ENCODE results near the gene FCRL6. TPM values are rescaled to one million over a fixed set of nuclear protein-coding genes. Genes with fewer than 3 reads are reported as not detected.

The FCRL6 gene
- total RNA-seq, 1 donor from 2014 or later: not detected

DNA sequence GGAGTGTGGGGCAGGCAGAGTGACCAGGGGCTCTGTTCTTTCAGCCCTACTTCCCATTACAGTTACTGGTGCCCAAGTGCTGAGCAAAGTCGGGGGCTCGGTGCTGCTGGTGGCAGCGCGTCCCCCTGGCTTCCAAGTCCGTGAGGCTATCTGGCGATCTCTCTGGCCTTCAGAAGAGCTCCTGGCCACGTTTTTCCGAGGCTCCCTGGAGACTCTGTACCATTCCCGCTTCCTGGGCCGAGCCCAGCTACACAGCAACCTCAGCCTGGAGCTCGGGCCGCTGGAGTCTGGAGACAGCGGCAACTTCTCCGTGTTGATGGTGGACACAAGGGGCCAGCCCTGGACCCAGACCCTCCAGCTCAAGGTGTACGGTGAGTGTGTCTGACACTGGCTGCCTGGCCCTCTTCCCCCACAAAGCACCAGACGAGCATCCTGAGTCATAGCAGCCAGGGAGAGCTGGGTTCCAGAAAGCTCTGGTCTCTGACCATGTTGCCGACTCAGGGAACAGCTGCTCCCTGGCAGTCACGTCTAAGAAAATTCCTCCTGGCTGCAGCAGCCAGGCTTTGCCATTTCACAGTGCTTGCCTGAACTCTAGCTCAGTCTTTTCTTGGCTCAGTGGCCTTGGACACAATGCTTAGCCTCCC lies 27.8 kb downstream of the FCRL6 start:
- no peak for DNase-seq (ENCODE audit: low spot score in 2 of 2)
- Histone ChIP-seq H3K27me3 (no peaks in the 10 kb centered on the region), H3K27ac (peak overlapping the region in 1 of 2 donors; percentile 22), H3K36me3 (no peaks in the 10 kb centered on the region), H3K4me1 (no peaks in the 10 kb centered on the region), H3K9me3 (no peaks in the 10 kb centered on the region), H3K4me3 (no peak overlapping the region)
- intact Hi-C loops (cut with DNase I): no loop called here
- TF ChIP-seq, protein P1, sequence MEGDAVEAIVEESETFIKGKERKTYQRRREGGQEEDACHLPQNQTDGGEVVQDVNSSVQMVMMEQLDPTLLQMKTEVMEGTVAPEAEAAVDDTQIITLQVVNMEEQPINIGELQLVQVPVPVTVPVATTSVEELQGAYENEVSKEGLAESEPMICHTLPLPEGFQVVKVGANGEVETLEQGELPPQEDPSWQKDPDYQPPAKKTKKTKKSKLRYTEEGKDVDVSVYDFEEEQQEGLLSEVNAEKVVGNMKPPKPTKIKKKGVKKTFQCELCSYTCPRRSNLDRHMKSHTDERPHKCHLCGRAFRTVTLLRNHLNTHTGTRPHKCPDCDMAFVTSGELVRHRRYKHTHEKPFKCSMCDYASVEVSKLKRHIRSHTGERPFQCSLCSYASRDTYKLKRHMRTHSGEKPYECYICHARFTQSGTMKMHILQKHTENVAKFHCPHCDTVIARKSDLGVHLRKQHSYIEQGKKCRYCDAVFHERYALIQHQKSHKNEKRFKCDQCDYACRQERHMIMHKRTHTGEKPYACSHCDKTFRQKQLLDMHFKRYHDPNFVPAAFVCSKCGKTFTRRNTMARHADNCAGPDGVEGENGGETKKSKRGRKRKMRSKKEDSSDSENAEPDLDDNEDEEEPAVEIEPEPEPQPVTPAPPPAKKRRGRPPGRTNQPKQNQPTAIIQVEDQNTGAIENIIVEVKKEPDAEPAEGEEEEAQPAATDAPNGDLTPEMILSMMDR (IDR thresholded peaks at IDR 0.05): no peak

DNA sequence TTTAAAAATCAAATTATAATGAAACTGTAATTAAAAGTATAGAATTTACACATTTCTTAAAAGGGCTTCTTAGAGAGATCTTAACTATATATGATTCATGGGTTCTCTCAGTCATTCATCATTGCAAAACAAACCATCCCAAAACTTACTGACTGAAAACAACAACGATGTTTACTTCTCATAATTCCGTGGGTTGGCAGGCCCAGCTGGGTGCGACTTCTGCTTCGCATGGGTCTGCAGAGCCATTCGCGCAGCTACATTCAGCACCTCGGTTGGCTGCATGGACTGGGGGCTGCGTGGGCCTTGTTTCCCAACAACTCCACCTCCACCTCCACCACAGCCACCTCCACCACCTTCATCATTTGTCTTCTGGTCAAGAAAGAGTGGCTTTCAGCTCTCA lies 28.6 kb downstream of the FCRL6 start:
- Histone ChIP-seq H3K27ac (no peak overlapping the region), H3K4me1 (no peaks in the 10 kb centered on the region), H3K4me3 (no peak overlapping the region), H3K27me3 (no peaks in the 10 kb centered on the region), H3K36me3 (peaks cover 0 to 4% of the 10 kb centered on the region in 2 donors), H3K9me3 (no peaks in the 10 kb centered on the region)
- DNase-seq (ENCODE audit: low spot score in 2 of 2): no peak
- TF ChIP-seq, protein P1 (IDR thresholded peaks at IDR 0.05): no peak
- intact Hi-C loops (cut with DNase I): no loop called here

DNA sequence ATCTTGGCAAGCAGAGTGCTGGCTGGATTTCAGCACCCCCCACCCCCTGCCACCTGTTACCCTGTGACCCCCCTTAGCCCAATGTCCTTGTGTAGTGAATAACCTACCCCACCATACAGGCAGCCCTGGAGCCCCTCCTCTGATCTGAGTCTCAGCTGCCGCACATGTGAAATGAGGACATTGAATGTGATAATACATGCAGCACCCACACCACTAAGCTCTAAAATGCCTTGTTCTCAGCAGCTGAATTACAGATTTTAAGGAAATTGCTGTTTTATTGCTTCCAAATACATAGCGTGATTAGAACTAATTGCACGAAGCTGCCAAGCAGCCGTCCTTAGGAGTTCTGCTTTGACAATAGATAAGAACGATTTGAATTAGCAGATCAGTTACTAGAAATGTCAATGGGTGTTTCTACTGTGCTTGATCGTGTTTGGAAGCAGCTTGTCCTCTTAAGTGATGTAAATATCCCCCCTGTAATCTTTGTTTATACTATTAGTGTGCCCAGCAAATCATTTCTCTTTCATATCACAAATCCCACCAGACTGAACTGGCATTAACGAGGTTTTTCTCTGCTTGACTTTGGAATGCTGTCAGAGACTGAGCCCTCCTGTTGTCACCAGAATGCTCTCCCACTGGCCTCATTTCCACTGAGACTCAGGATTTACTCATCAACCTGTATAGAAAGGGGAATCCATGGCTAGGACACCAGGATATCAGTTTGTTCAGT lies 29.4 kb downstream of the FCRL6 start:
- H3K27me3 ChIP-seq: no peaks in the 10 kb centered on the region
- peaks cover 0 to 4% of the 10 kb centered on the region in 2 donors for H3K36me3 ChIP-seq
- H3K9me3 ChIP-seq: no peaks in the 10 kb centered on the region
- DNase-seq (ENCODE audit: low spot score in 2 of 2): no peak
- TF ChIP-seq, protein P1 (IDR thresholded peaks at IDR 0.05): no peak
- H3K4me3 ChIP-seq: no peak overlapping the region
- H3K27ac ChIP-seq: no peak overlapping the region
- intact Hi-C loops (cut with DNase I): no loop called here
- H3K4me1 ChIP-seq: no peaks in the 10 kb centered on the region

DNA sequence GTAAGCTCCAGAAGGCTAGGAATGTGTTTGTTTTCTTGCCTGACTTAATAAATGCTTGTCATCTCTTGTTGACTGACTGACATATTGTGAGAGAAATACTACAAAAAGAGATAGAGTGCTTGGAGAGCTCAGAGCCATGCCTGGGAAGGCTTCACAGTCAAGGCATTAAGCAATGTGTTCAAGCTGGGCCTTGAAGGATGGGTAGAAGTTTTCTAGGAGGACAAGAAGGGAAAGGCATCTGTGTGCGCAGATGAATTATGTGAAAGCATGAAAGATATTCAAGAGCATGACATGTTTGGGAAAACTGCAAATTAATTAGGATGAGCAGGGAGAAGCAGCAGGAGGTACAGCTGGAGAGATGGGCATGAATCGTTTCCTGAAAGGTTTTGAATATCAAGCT lies 30.1 kb downstream of the FCRL6 start:
- Histone ChIP-seq H3K4me3 (no peak overlapping the region), H3K4me1 (no peaks in the 10 kb centered on the region), H3K36me3 (peaks cover 0 to 4% of the 10 kb centered on the region in 2 donors), H3K9me3 (no peaks in the 10 kb centered on the region), H3K27me3 (no peaks in the 10 kb centered on the region), H3K27ac (no peak overlapping the region)
- TF ChIP-seq, protein P1 (IDR thresholded peaks at IDR 0.05): no peak
- DNase-seq (ENCODE audit: low spot score in 2 of 2): no peak
- intact Hi-C loops (cut with DNase I): no loop called here

DNA sequence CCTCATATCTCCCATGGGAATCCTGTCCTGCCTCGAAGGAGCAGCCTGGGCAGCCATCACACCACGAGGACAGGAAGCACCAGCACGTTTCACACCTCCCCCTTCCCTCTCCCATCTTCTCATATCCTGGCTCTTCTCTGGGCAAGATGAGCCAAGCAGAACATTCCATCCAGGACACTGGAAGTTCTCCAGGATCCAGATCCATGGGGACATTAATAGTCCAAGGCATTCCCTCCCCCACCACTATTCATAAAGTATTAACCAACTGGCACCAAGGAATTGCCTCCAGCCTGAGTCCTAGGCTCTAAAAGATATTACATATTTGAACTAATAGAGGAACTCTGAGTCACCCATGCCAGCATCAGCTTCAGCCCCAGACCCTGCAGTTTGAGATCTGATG lies 33.2 kb downstream of the FCRL6 start:
- no peaks in the 10 kb centered on the region for H3K4me1 ChIP-seq
- no peaks in the 10 kb centered on the region for H3K27me3 ChIP-seq
- DNase-seq (ENCODE audit: low spot score in 2 of 2): no peak
- no peaks in the 10 kb centered on the region for H3K9me3 ChIP-seq
- no peak overlapping the region for H3K4me3 ChIP-seq
- TF ChIP-seq, protein P1 (IDR thresholded peaks at IDR 0.05): no peak
- no peak overlapping the region for H3K27ac ChIP-seq
- peaks cover 0 to 4% of the 10 kb centered on the region in 2 donors for H3K36me3 ChIP-seq
- intact Hi-C loops (cut with DNase I): no loop called here

All from ascending aorta (tissue), 2 donors.